ENCODE data around the gene PPP2R2C. TPM values are rescaled to one million over a fixed set of nuclear protein-coding genes. Genes with fewer than 3 reads are reported as not detected.

PPP2R2C gene
- total and polyA plus RNA-seq, 2 of the 4 experiments (the other 2 are of a cell fraction): 0.03 TPM; not detected in 1

- Histone ChIP-seq H2AK5ac (ENCODE audit: low read depth, low read length) (no peak overlapping the region), H3K18ac (ENCODE audit: low read depth, low read length) (no peak overlapping the region), H2BK5ac (ENCODE audit: low read depth, low read length, poor library complexity, severe bottlenecking) (no peak overlapping the region), H2AK9ac (replicated peaks; ENCODE audit: low read depth, low read length, poor library complexity) (no peak overlapping the region), H3K4me1 (ENCODE audit: control insufficient read depth, insufficient read depth, low read length) (no peaks in the 10 kb centered on the region), H4K91ac (ENCODE audit: insufficient read depth, low read depth, low read length) (no peak overlapping the region), H3K56ac (ENCODE audit: extremely low read depth, insufficient read depth, low read length) (no peak overlapping the region), H2AFZ (replicated peaks; ENCODE audit: low read length, poor library complexity) (no peak overlapping the region), H2BK15ac (ENCODE audit: low read depth, low read length) (no peak overlapping the region), H3K36me3 (ENCODE audit: control insufficient read depth, insufficient read depth, low read length) (no peaks in the 10 kb centered on the region), H3K4ac (ENCODE audit: low read depth, low read length) (no peak overlapping the region), H4K8ac (ENCODE audit: low read depth in 2 of 2, low read length in 2 of 2) (no peak overlapping the region), H3K14ac (replicated peaks; ENCODE audit: low read depth, low read length) (no peak overlapping the region), H4K5ac (ENCODE audit: low read depth, low read length) (no peak overlapping the region), H3K4me3 (ENCODE audit: insufficient read depth, low read depth, low read length) (no peak overlapping the region), H3K23ac (ENCODE audit: low read depth, low read length) (no peak overlapping the region), H2BK120ac (ENCODE audit: low read depth, low read length) (no peak overlapping the region), H3K79me1 (ENCODE audit: low read depth in 1 of 2, low read length in 2 of 2) (no peaks in the 10 kb centered on the region), H4K20me1 (ENCODE audit: insufficient read depth, low read length) (no peaks in the 10 kb centered on the region), H3K9ac (ENCODE audit: low read depth, low read length) (no peak overlapping the region), H2BK20ac (ENCODE audit: low read depth, low read length) (no peak overlapping the region), H3K9me3 (ENCODE audit: control insufficient read depth, insufficient read depth, low read length) (no peaks in the 10 kb centered on the region), H3K27me3 (ENCODE audit: control insufficient read depth, insufficient read depth, low read length) (peaks cover 40% of the 10 kb centered on the region), H3K9me1 (ENCODE audit: insufficient read depth, low read length) (no peaks in the 10 kb centered on the region), H3K27ac (ENCODE audit: insufficient read depth, low read length) (no peak overlapping the region), H3K4me2 (ENCODE audit: low read depth, low read length) (no peak overlapping the region)
- intact Hi-C loops (cut with micrococcal nuclease): no loop called here
- TF ChIP-seq MAZ (IDR thresholded peaks at IDR 0.05; ENCODE audit: borderline replicate concordance, low read depth, low read length) (no peak), CTCF (conservative IDR thresholded peaks at IDR 0.05; ENCODE audit: low read depth, low read length) (no peak), BHLHE40 (IDR thresholded peaks at IDR 0.05; ENCODE audit: low read depth, low read length) (no peak), MAFK (IDR thresholded peaks at IDR 0.05; ENCODE audit: low read depth, low read length) (no peak), RFX5 (IDR thresholded peaks at IDR 0.05; ENCODE audit: low read depth, low read length) (no peak), RCOR1 (IDR thresholded peaks at IDR 0.05; ENCODE audit: insufficient replicate concordance, low read length) (no peak), CHD1 (IDR thresholded peaks at IDR 0.05; ENCODE audit: low read depth, low read length) (no peak), RAD21 (IDR thresholded peaks at IDR 0.05; ENCODE audit: low read length) (no peak), CEBPB (IDR thresholded peaks at IDR 0.05; ENCODE audit: low read depth, low read length) (no peak), SMC3 (IDR thresholded peaks at IDR 0.05; ENCODE audit: low read depth, low read length) (no peak), FOS (IDR thresholded peaks at IDR 0.05; ENCODE audit: low read depth, low read length) (no peak), POLR2A (IDR thresholded peaks at IDR 0.05; ENCODE audit: low read depth, low read length) (no peak), MXI1 (IDR thresholded peaks at IDR 0.05; ENCODE audit: borderline replicate concordance, low read depth, low read length) (no peak), NFE2L2 (IDR thresholded peaks at IDR 0.05; ENCODE audit: low read depth, low read length) (no peak)
- TF ChIP-seq, protein P1, sequence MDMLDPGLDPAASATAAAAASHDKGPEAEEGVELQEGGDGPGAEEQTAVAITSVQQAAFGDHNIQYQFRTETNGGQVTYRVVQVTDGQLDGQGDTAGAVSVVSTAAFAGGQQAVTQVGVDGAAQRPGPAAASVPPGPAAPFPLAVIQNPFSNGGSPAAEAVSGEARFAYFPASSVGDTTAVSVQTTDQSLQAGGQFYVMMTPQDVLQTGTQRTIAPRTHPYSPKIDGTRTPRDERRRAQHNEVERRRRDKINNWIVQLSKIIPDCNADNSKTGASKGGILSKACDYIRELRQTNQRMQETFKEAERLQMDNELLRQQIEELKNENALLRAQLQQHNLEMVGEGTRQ (IDR thresholded peaks at IDR 0.05; ENCODE audit: low read depth, low read length): no peak
- TF ChIP-seq, protein P2, sequence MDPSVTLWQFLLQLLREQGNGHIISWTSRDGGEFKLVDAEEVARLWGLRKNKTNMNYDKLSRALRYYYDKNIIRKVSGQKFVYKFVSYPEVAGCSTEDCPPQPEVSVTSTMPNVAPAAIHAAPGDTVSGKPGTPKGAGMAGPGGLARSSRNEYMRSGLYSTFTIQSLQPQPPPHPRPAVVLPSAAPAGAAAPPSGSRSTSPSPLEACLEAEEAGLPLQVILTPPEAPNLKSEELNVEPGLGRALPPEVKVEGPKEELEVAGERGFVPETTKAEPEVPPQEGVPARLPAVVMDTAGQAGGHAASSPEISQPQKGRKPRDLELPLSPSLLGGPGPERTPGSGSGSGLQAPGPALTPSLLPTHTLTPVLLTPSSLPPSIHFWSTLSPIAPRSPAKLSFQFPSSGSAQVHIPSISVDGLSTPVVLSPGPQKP (IDR thresholded peaks at IDR 0.05; ENCODE audit: borderline replicate concordance, low read depth, low read length): no peak
- in situ Hi-C loops (cut with MboI; ENCODE audit: low sequenced_read_pairs): no loop called here
- POLR2A ChIA-PET (ENCODE audit: unreplicated experiment): interaction anchor here (0.7 kb wide), 1 partner anchor 14 kb away, joined by 3 read pairs; no protein-coding TSS in a partner anchor
- BruUV-seq (replicated peaks): no TSS peak
- CTCF ChIA-PET: no interaction called here
- DNase-seq (no peak), ATAC-seq (ENCODE audit: low read depth) (no peak)
- no CpG with 5 or more reads among the region's 9 CpGs for WGBS, 2 experiments (ENCODE audit: extremely low coverage in 2 of 2, insufficient read length in 1 of 2)
- dilution Hi-C loops (cut with HindIII; ENCODE audit: low sequenced_read_pairs, unreplicated experiment): no loop called here
Observed at GRCh38 chr4:6466756-6467381, 5.5 kb downstream of the PPP2R2C start.

Measured in IMR-90 (cell line).